HCT116 (cell line): Measurements from ENCODE around the gene SEMA5B. TPM values are rescaled to one million over a fixed set of nuclear protein-coding genes. Genes with fewer than 3 reads are reported as not detected.

Source experiments
- ATAC-seq: fragments of 200-7000 bp; cut with Tn5 transposase; 2 replicates; pipeline ENCODE4 v1.9.1; 2020; ENCODE audit warnings: mild to moderate bottlenecking, moderate library complexity
- BruUV-seq: library from RNA; stranded (reverse); fragments of 400-500 nt; replicated peaks from 2 replicates; lab custom pipeline; 2021; lab: Mats Ljungman, UMichigan
- CTCF ChIA-PET: fragments of 300-600 bp; sonication (Branson Sonifier 250); formaldehyde crosslinking; loops from one replicate; lab custom pipeline; 2021; ENCODE audit warnings: antibody characterized with exemption; lab: Charles Lee
- POLR2A ChIA-PET: fragments of 300-600, 350-600 bp; sonication (Branson Sonifier 250); formaldehyde crosslinking; loops from one replicate; lab custom pipeline; 2021; ENCODE audit warnings: antibody characterized with exemption; lab: Charles Lee
- RAD21 ChIA-PET, 2 experiments: fragments of 300-600 bp; sonication (Branson Sonifier 250); formaldehyde crosslinking; loops; one replicate each; lab custom pipeline; 2023; ENCODE audit warnings: low total read pairs in 2 of 2; ENCODE audit not compliant: uncharacterized antibody in 2 of 2, unreplicated experiment in 2 of 2, low non-redundant PET in 1 of 2; lab: Charles Lee
- DNase-seq: peaks from one replicate; pipeline ENCODE4 v3.0.0-alpha.2; 2010; ENCODE audit warnings: low read depth, low spot score
- H2AFZ ChIP-seq: fragments of 200-600 bp; shearing (Covaris generic), sonication (generic); 2 replicates; pipeline ENCODE4 v1.6.1; 2017; ENCODE audit warnings: low read depth, mixed run types, mixed read lengths, antibody characterized with exemption, low read length; ENCODE audit not compliant: poor library complexity, severe bottlenecking
- H3K27ac ChIP-seq: 2 replicates; pipeline ENCODE4 v1.5.1; 2012; ENCODE audit warnings: low read depth, low read length
- H3K27me3 ChIP-seq: fragments of 200-600 bp; sonication (generic); 2 replicates; pipeline ENCODE4 v1.6.1; 2016; ENCODE audit warnings: mixed run types, low read length, mixed read lengths; ENCODE audit not compliant: insufficient read depth
- H3K36me3 ChIP-seq, 2 experiments: fragments of 200-500 bp in 1 of 2; fragments of 200-600 bp in 1 of 2; sonication (Bioruptor generic) in 1 of 2; sonication (generic) in 1 of 2; 2 replicates each; pipeline versions ENCODE4 v1.5.1 to v1.6.1; 2014 to 2016; ENCODE audit warnings: low read length in 2 of 2, inconsistent platforms in 1 of 2, mixed read lengths in 1 of 2, mixed run types in 1 of 2; ENCODE audit not compliant: insufficient read depth in 2 of 2, control insufficient read depth in 1 of 2
- H3K4me1 ChIP-seq, 2 experiments: fragments of 200-600 bp in 1 of 2; sonication (generic) in 1 of 2; 2 replicates each; pipeline versions ENCODE4 v1.5.1 to v1.6.1; 2012 to 2017; ENCODE audit warnings: low read length in 2 of 2, inconsistent platforms in 1 of 2, mild to moderate bottlenecking in 1 of 2, mixed read lengths in 1 of 2, mixed run types in 1 of 2, moderate library complexity in 1 of 2; ENCODE audit not compliant: insufficient read depth in 2 of 2, control insufficient read depth in 1 of 2
- H3K4me2 ChIP-seq: fragments of 200-600 bp; sonication (generic); 2 replicates; pipeline ENCODE4 v1.6.1; 2017; ENCODE audit warnings: mixed run types, low read length, mixed read lengths
- H3K4me3 ChIP-seq, 2 experiments: fragments of 200-600 bp in 1 of 2; sonication (generic) in 1 of 2; replicated peaks in 1 of 2; 2 replicates each; pipeline ENCODE4 v1.5.1; 2011 to 2016; ENCODE audit warnings: low read length in 2 of 2, control low read depth in 1 of 2, low read depth in 1 of 2, mild to moderate bottlenecking in 1 of 2, mixed read lengths in 1 of 2, mixed run types in 1 of 2
- H3K79me2 ChIP-seq: fragments of 200-600 bp; sonication (generic); 2 replicates; pipeline ENCODE4 v1.6.1; 2017; ENCODE audit warnings: mild to moderate bottlenecking, mixed run types, low read length, moderate library complexity, mixed read lengths; ENCODE audit not compliant: insufficient read depth
- H3K9ac ChIP-seq: fragments of 200-600 bp; sonication (generic); 2 replicates; pipeline ENCODE4 v1.6.1; 2016; ENCODE audit warnings: low read length, mixed read lengths
- H3K9me2 ChIP-seq: fragments of 200-600 bp; sonication (generic), shearing (Covaris generic); 2 replicates; pipeline ENCODE4 v1.6.1; 2017; ENCODE audit warnings: mixed run types, mild to moderate bottlenecking, moderate library complexity; ENCODE audit not compliant: insufficient read depth
- H3K9me3 ChIP-seq, 2 experiments: fragments of 200-500 bp in 1 of 2; fragments of 200-600 bp in 1 of 2; sonication (Bioruptor generic) in 1 of 2; sonication (generic) in 1 of 2; 2 replicates each; pipeline ENCODE4 v1.6.1; 2014 to 2017; ENCODE audit warnings: low read length in 2 of 2, mixed read lengths in 2 of 2, inconsistent platforms in 1 of 2, low read depth in 1 of 2, mild to moderate bottlenecking in 1 of 2, mixed run types in 1 of 2, moderate library complexity in 1 of 2; ENCODE audit not compliant: control insufficient read depth in 1 of 2, insufficient read depth in 1 of 2
- H4K20me1 ChIP-seq: fragments of 200-600 bp; sonication (generic), shearing (Covaris generic); 2 replicates; pipeline ENCODE4 v1.6.1; 2017; ENCODE audit warnings: mixed run types, mild to moderate bottlenecking, moderate library complexity; ENCODE audit not compliant: insufficient read depth
- ATF3 ChIP-seq: IDR thresholded peaks from 2 replicates; pipeline ENCODE4 v1.6.1; 2012
- CBX3 ChIP-seq: IDR thresholded peaks from 2 replicates; pipeline ENCODE4 v1.6.1; 2012; ENCODE audit warnings: low read depth
- CEBPB ChIP-seq: IDR thresholded peaks from 2 replicates; pipeline ENCODE4 v1.6.1; 2012; ENCODE audit warnings: low read depth
- CTCF ChIP-seq, 3 experiments: fragments of 200-600 bp in 1 of 3; sonication (generic) in 1 of 3; IDR thresholded peaks in 2 of 3; conservative IDR thresholded peaks in 1 of 3; 2 replicates each; pipeline ENCODE4 v1.5.1; 2012 to 2017; ENCODE audit warnings: low read depth in 2 of 3, low read length in 2 of 3, antibody characterized with exemption in 1 of 3, borderline replicate concordance in 1 of 3, control low read depth in 1 of 3, mild to moderate bottlenecking in 1 of 3, mixed read lengths in 1 of 3, mixed run types in 1 of 3, moderate library complexity in 1 of 3; ENCODE audit not compliant: insufficient read depth in 1 of 3
- EGR1 ChIP-seq: IDR thresholded peaks from 2 replicates; pipeline ENCODE4 v1.6.1; 2012; ENCODE audit warnings: low read depth
- EZH2phosphoT487 ChIP-seq: fragments of 200-600 bp; IDR thresholded peaks from 2 replicates; pipeline ENCODE4 v1.6.1; 2018; ENCODE audit warnings: antibody characterized with exemption, borderline replicate concordance
- FOSL1 ChIP-seq: IDR thresholded peaks from 2 replicates; pipeline ENCODE4 v1.6.1; 2012; ENCODE audit warnings: low read depth
- POLR2A ChIP-seq: IDR thresholded peaks from 2 replicates; pipeline ENCODE4 v1.7.0; 2011; ENCODE audit warnings: borderline replicate concordance; ENCODE audit not compliant: insufficient read depth, insufficient read length; ENCODE audit errors: extremely low read depth
- POLR2AphosphoS5 ChIP-seq: IDR thresholded peaks from 2 replicates; pipeline ENCODE4 v1.6.1; 2011; ENCODE audit warnings: mild to moderate bottlenecking, low read depth, low read length, moderate library complexity
- SIN3A ChIP-seq: IDR thresholded peaks from 2 replicates; pipeline ENCODE4 v1.6.1; 2012; ENCODE audit warnings: low read depth
- SP1 ChIP-seq: IDR thresholded peaks from 2 replicates; pipeline ENCODE4 v1.6.1; 2012; ENCODE audit warnings: low read depth
- SRF ChIP-seq: IDR thresholded peaks from 2 replicates; pipeline ENCODE4 v1.6.1; 2012; ENCODE audit warnings: low read depth
- TCF7L2 ChIP-seq: IDR thresholded peaks from 2 replicates; pipeline ENCODE4 v1.7.0; 2011; ENCODE audit warnings: borderline replicate concordance, inconsistent platforms; ENCODE audit not compliant: insufficient read depth, insufficient read length; ENCODE audit errors: extremely low read depth
- YY1 ChIP-seq: IDR thresholded peaks from 2 replicates; pipeline ENCODE4 v1.6.1; 2011; ENCODE audit warnings: low read length, low read depth, moderate library complexity, mild to moderate bottlenecking; ENCODE audit not compliant: insufficient replicate concordance; ENCODE audit errors: extremely low read depth
- ZFX ChIP-seq: fragments of 450-650 bp; IDR thresholded peaks from 2 replicates; pipeline ENCODE4 v1.6.1; 2017
- ZNF274 ChIP-seq: fragments of 200-500 bp; sonication (Bioruptor generic); IDR thresholded peaks from 2 replicates; pipeline ENCODE4 v1.6.1; 2014; ENCODE audit warnings: mild to moderate bottlenecking, low read depth, low read length, inconsistent platforms
- intact Hi-C: fragments of 100-400 bp; cut with micrococcal nuclease; formaldehyde crosslinking; loops from 2 replicates; pipeline ENCODE4 v1.10.0; 2022
- total RNA-seq: library from RNA; stranded (reverse); gene quantifications from one replicate; pipeline ENCODE4 v1.2.1, GENCODE V29; 2021; ENCODE audit not compliant: unreplicated experiment
- TF ChIP-seq, protein P1 (sequence below): IDR thresholded peaks from 2 replicates; pipeline ENCODE4 v1.6.1; 2012; ENCODE audit warnings: low read depth

Gene SEMA5B
- total RNA-seq, 1 experiment from 2014 or later: 0.15 TPM

- RAD21 ChIA-PET: no interaction called here
- Histone ChIP-seq H4K20me1 (no peaks in the 10 kb centered on the region), H3K4me1 (no peaks in the 10 kb centered on the region), H3K27me3 (peaks cover 24% of the 10 kb centered on the region; the same call in 1 of the 2 replicates), H3K36me3 (no peaks in the 10 kb centered on the region), H3K9ac (no peak overlapping the region), H3K9me2 (no peaks in the 10 kb centered on the region), H3K27ac (no peak overlapping the region), H3K4me2 (no peak overlapping the region), H3K4me3 (no peak overlapping the region), H3K9me3 (no peaks in the 10 kb centered on the region), H2AFZ (no peak overlapping the region), H3K79me2 (no peaks in the 10 kb centered on the region)
- POLR2A ChIA-PET: no interaction called here
- ATAC-seq (no peak), DNase-seq (no peak)
- intact Hi-C loops: no loop called here
- BruUV-seq: no TSS peak
- CTCF ChIA-PET: no interaction called here
- no peak for TF ChIP-seq POLR2AphosphoS5
- no peak for TF ChIP-seq SIN3A
- no peak for TF ChIP-seq FOSL1
- TF ChIP-seq TCF7L2: no peak
- no peak for TF ChIP-seq ZFX
- TF ChIP-seq YY1: no peak
- no peak for TF ChIP-seq CEBPB
- TF ChIP-seq EZH2phosphoT487: no peak
- TF ChIP-seq, protein P1, sequence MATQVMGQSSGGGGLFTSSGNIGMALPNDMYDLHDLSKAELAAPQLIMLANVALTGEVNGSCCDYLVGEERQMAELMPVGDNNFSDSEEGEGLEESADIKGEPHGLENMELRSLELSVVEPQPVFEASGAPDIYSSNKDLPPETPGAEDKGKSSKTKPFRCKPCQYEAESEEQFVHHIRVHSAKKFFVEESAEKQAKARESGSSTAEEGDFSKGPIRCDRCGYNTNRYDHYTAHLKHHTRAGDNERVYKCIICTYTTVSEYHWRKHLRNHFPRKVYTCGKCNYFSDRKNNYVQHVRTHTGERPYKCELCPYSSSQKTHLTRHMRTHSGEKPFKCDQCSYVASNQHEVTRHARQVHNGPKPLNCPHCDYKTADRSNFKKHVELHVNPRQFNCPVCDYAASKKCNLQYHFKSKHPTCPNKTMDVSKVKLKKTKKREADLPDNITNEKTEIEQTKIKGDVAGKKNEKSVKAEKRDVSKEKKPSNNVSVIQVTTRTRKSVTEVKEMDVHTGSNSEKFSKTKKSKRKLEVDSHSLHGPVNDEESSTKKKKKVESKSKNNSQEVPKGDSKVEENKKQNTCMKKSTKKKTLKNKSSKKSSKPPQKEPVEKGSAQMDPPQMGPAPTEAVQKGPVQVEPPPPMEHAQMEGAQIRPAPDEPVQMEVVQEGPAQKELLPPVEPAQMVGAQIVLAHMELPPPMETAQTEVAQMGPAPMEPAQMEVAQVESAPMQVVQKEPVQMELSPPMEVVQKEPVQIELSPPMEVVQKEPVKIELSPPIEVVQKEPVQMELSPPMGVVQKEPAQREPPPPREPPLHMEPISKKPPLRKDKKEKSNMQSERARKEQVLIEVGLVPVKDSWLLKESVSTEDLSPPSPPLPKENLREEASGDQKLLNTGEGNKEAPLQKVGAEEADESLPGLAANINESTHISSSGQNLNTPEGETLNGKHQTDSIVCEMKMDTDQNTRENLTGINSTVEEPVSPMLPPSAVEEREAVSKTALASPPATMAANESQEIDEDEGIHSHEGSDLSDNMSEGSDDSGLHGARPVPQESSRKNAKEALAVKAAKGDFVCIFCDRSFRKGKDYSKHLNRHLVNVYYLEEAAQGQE: no peak
- no peak for TF ChIP-seq CTCF (IDR thresholded peaks at IDR 0.05 in 2 of 3, conservative IDR thresholded peaks at IDR 0.05 in 1 of 3; ENCODE audit: borderline replicate concordance in 1 of 3, insufficient read depth in 1 of 3, low read depth in 2 of 3, low read length in 2 of 3)
- no peak for TF ChIP-seq CBX3
- no peak for TF ChIP-seq ATF3
- no peak for TF ChIP-seq SRF
- no peak for TF ChIP-seq POLR2A
- TF ChIP-seq SP1: no peak
- no peak for TF ChIP-seq EGR1
- TF ChIP-seq ZNF274: no peak
Observed at GRCh38 chr3:122984007-122984406, 43.6 kb downstream of the SEMA5B start.
